LNCaP clone FGC (cell line): Measurements from ENCODE around the gene ACTR2.
"Not testable (repeated sequence)": the region's sequence is repeated elsewhere in the genome, so short reads cannot be mapped to it uniquely, and the experiment has no call there.

Experiments used
- DNase-seq: peaks from one replicate; pipeline ENCODE4 v3.0.0-alpha.2; 2011; ENCODE audit warnings: low read depth
- H3K4me3 ChIP-seq: 2 replicates; pipeline ENCODE4 v1.5.1; 2011; ENCODE audit warnings: mild to moderate bottlenecking, low read depth, low read length, control low read depth
- CTCF ChIP-seq: IDR thresholded peaks from 2 replicates; pipeline ENCODE4 v1.5.1; 2012; ENCODE audit warnings: mild to moderate bottlenecking; ENCODE audit not compliant: control insufficient read depth, insufficient read depth; ENCODE audit errors: extremely low read depth

ACTR2 gene

GRCh38 chr2:65228263-65228750 lies 676 bp downstream of the ACTR2 start:
- DNase-seq, result no peak
- peak overlapping the region; percentile 79 for H3K4me3 ChIP-seq
- no peak for TF ChIP-seq CTCF

DNA sequence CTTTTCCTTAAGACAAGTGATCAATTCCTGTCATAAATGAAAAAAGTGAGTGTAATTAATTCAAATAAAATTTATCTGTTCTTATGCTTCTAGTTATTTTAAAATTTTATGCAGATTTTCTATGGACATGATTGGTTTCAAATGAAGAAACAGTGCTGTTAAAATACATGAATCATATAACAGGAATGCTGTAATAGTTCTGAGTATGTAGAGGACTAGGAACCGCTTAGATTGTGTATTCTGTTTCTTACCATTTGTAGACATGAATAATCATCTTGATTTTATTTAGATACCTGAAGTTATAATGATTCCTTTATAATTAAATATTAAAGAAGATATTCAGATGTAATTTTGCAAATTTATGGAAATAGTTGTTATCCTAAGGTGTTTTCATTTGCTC lies 3.5 kb downstream of the ACTR2 start:
- no peak overlapping the region for H3K4me3 ChIP-seq
- TF ChIP-seq CTCF, result no peak
- DNase-seq, result no peak

- no peak for TF ChIP-seq CTCF
- no peak overlapping the region for H3K4me3 ChIP-seq
- no peak for DNase-seq
Observed at GRCh38 chr2:65231892-65232477, 4.4 kb downstream of the ACTR2 start.

GRCh38 chr2:65232636-65233035 lies 5.0 kb downstream of the ACTR2 start:
- no peak for DNase-seq
- no peak overlapping the region for H3K4me3 ChIP-seq
- TF ChIP-seq CTCF, result no peak

DNA sequence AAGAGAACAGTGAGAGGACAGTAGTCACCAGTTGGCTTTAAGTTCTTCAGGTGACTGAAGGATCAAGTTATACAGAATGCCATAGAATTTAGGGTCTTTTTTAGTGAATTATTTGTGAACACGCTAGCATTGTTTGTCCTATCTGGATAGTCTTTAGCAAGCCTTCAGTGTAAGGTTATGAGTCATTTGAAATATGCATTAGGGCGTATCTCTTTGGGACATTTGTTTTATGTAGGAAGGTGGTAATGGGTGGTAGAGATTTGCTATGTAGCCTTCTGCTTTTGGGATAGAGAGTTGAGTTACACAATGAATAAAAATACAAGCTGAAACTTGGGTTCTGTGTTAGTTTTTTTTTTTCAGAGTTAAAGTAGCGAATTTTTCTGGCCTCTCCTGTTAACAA lies 13.0 kb downstream of the ACTR2 start:
- TF ChIP-seq CTCF, result no peak
- no peak for DNase-seq

GRCh38 chr2:65244452-65244851 lies 16.8 kb downstream of the ACTR2 start:
- H3K4me3 ChIP-seq, DNase-seq: not testable (repeated sequence)

More for the DNA sequence above, 13.0 kb downstream of the ACTR2 start:
- no peak overlapping the region for H3K4me3 ChIP-seq

DNA sequence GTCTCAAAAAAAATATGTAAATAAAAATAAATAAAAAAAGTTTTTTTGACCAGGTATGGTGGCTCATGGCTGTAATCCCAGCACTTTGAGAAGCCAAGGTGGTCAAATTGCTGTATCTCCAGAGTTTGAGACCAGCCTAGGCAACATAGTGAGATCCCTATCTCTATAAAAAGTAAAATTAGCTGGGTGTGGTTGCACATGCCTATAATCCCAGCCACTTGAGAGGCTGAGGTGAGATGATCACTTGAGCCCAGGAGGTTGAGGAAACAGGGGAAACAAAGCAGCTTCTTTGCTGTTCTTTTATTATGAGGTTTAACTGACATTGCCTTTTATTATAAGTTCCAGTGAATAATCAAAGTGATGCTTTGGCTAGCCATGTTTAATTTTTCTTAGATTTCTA lies 25.0 kb downstream of the ACTR2 start:
- no peak for DNase-seq
- no peak for TF ChIP-seq CTCF
- no peak overlapping the region for H3K4me3 ChIP-seq
